ENCODE data around the gene BAIAP2L1. TPM values are rescaled to one million over a fixed set of nuclear protein-coding genes. Genes with fewer than 3 reads are reported as not detected.

The BAIAP2L1 gene
- total and polyA plus RNA-seq, 7 experiments from 2014 or later, result 0.32 to 2.0 (median 0.56) TPM

GRCh38 chr7:98375664-98376063 is 25.2 kb downstream of the BAIAP2L1 start:
- ATAC-seq (no peak), DNase-seq (no peak)
- no peak overlapping the region for H3K27ac ChIP-seq (ENCODE audit: low read depth, low read length)
- H3K27ac Mint-ChIP-seq, result no peak overlapping the region
- no peaks in the 10 kb centered on the region for H3K4me1 Mint-ChIP-seq
- H3K27me3 Mint-ChIP-seq, result no peaks in the 10 kb centered on the region
- H3K4me3 ChIP-seq (ENCODE audit: low read length), result no peak overlapping the region
- ChIA-PET CTCF (no interaction called here), POLR2A (no interaction called here)
- H3K9me3 Mint-ChIP-seq, result peaks cover 0 to 4% (median 0%) of the 10 kb centered on the region in 11 donors
- H3K36me3 ChIP-seq (ENCODE audit: control insufficient read depth in 2 of 3, insufficient read depth in 3 of 3, low read length in 3 of 3), result no peaks in the 10 kb centered on the region
- H3K9me3 ChIP-seq (ENCODE audit: control insufficient read depth in 2 of 3, low read length in 3 of 3), result no peaks in the 10 kb centered on the region
- no peaks in the 10 kb centered on the region for H3K4me1 ChIP-seq (ENCODE audit: control insufficient read depth in 2 of 2, insufficient read depth in 2 of 2, low read length in 2 of 2)
- no peak overlapping the region for H3K4me3 Mint-ChIP-seq
- intact Hi-C loops (cut with micrococcal nuclease), result no loop called here
- no peaks in the 10 kb centered on the region for H3K27me3 ChIP-seq (ENCODE audit: control insufficient read depth in 2 of 2, insufficient read depth in 2 of 2, low read length in 2 of 2)
- H3K36me3 Mint-ChIP-seq, result no peaks in the 10 kb centered on the region

GRCh38 chr7:98374285-98374680 is 26.6 kb downstream of the BAIAP2L1 start:
- CTCF ChIA-PET, result no interaction called here
- Mint-ChIP-seq H3K4me1 (no peaks in the 10 kb centered on the region), H3K27ac (no peak overlapping the region), H3K27me3 (no peaks in the 10 kb centered on the region), H3K9me3 (no peaks in the 10 kb centered on the region), H3K4me3 (no peak overlapping the region), H3K36me3 (no peaks in the 10 kb centered on the region)
- no peaks in the 10 kb centered on the region for H3K4me1 ChIP-seq (ENCODE audit: control insufficient read depth in 2 of 2, insufficient read depth in 2 of 2, low read length in 2 of 2)
- H3K27me3 ChIP-seq (ENCODE audit: control insufficient read depth in 2 of 2, insufficient read depth in 2 of 2, low read length in 2 of 2), result no peaks in the 10 kb centered on the region
- no peaks in the 10 kb centered on the region for H3K36me3 ChIP-seq (ENCODE audit: control insufficient read depth in 2 of 3, insufficient read depth in 3 of 3, low read length in 3 of 3)
- H3K4me3 ChIP-seq (ENCODE audit: low read length), result no peak overlapping the region
- no peaks in the 10 kb centered on the region for H3K9me3 ChIP-seq (ENCODE audit: control insufficient read depth in 2 of 3, low read length in 3 of 3)
- ATAC-seq (no peak), DNase-seq (no peak)
- intact Hi-C loops (cut with micrococcal nuclease), result no loop called here
- POLR2A ChIA-PET, result no interaction called here
- no peak overlapping the region for H3K27ac ChIP-seq (ENCODE audit: low read depth, low read length)

GRCh38 chr7:98372993-98373392 is 27.9 kb downstream of the BAIAP2L1 start:
- Mint-ChIP-seq H3K27me3 (no peaks in the 10 kb centered on the region), H3K9me3 (no peaks in the 10 kb centered on the region), H3K36me3 (no peaks in the 10 kb centered on the region), H3K27ac (no peak overlapping the region), H3K4me1 (no peaks in the 10 kb centered on the region), H3K4me3 (no peak overlapping the region)
- Histone ChIP-seq H3K27ac (ENCODE audit: low read depth, low read length) (no peak overlapping the region), H3K4me3 (ENCODE audit: low read length) (no peak overlapping the region), H3K36me3 (ENCODE audit: control insufficient read depth in 2 of 3, insufficient read depth in 3 of 3, low read length in 3 of 3) (no peaks in the 10 kb centered on the region), H3K27me3 (ENCODE audit: control insufficient read depth in 2 of 2, insufficient read depth in 2 of 2, low read length in 2 of 2) (no peaks in the 10 kb centered on the region), H3K4me1 (ENCODE audit: control insufficient read depth in 2 of 2, insufficient read depth in 2 of 2, low read length in 2 of 2) (no peaks in the 10 kb centered on the region), H3K9me3 (ENCODE audit: control insufficient read depth in 2 of 3, low read length in 3 of 3) (no peaks in the 10 kb centered on the region)
- intact Hi-C loops (cut with micrococcal nuclease), result no loop called here
- DNase-seq (no peak), ATAC-seq (no peak)
- POLR2A ChIA-PET, result no interaction called here
- CTCF ChIA-PET, result interaction anchor here (0.6 kb wide), 1 partner anchor 12 kb away, joined by 4 read pairs; no protein-coding TSS in a partner anchor

- no peaks in the 10 kb centered on the region for H3K27me3 ChIP-seq (ENCODE audit: control insufficient read depth in 2 of 2, insufficient read depth in 2 of 2, low read length in 2 of 2)
- ATAC-seq (no peak), DNase-seq (no peak)
- no peaks in the 10 kb centered on the region for H3K4me1 ChIP-seq (ENCODE audit: control insufficient read depth in 2 of 2, insufficient read depth in 2 of 2, low read length in 2 of 2)
- Mint-ChIP-seq H3K4me3 (no peak overlapping the region), H3K27me3 (peaks cover 0 to 4% (median 0%) of the 10 kb centered on the region in 5 donors), H3K36me3 (no peaks in the 10 kb centered on the region), H3K4me1 (peaks cover 0 to 9% (median 0%) of the 10 kb centered on the region in 7 donors), H3K9me3 (no peaks in the 10 kb centered on the region), H3K27ac (no peak overlapping the region)
- no peaks in the 10 kb centered on the region for H3K36me3 ChIP-seq (ENCODE audit: control insufficient read depth in 2 of 3, insufficient read depth in 3 of 3, low read length in 3 of 3)
- no peak overlapping the region for H3K4me3 ChIP-seq (ENCODE audit: low read length)
- POLR2A ChIA-PET, result no interaction called here
- CTCF ChIA-PET, result no interaction called here
- H3K27ac ChIP-seq (ENCODE audit: low read depth, low read length), result no peak overlapping the region
- intact Hi-C loops (cut with micrococcal nuclease), result no loop called here
- H3K9me3 ChIP-seq (ENCODE audit: control insufficient read depth in 2 of 3, low read length in 3 of 3), result no peaks in the 10 kb centered on the region
Observed at GRCh38 chr7:98369726-98370125, 31.2 kb downstream of the BAIAP2L1 start.

GRCh38 chr7:98368716-98369115 is 32.2 kb downstream of the BAIAP2L1 start:
- DNase-seq, result no peak
- no peaks in the 10 kb centered on the region for H3K9me3 Mint-ChIP-seq
- intact Hi-C loops (cut with micrococcal nuclease), result no loop called here
- H3K27ac Mint-ChIP-seq, result no peak overlapping the region
- ATAC-seq, result no peak
- H3K4me3 Mint-ChIP-seq, result no peak overlapping the region
- peaks cover 0 to 9% (median 0%) of the 10 kb centered on the region in 7 donors for H3K4me1 Mint-ChIP-seq
- Histone ChIP-seq H3K27me3 (ENCODE audit: control insufficient read depth in 2 of 2, insufficient read depth in 2 of 2, low read length in 2 of 2) (no peaks in the 10 kb centered on the region), H3K9me3 (ENCODE audit: control insufficient read depth in 2 of 3, low read length in 3 of 3) (no peaks in the 10 kb centered on the region), H3K27ac (ENCODE audit: low read depth, low read length) (no peak overlapping the region), H3K4me3 (ENCODE audit: low read length) (no peak overlapping the region), H3K36me3 (ENCODE audit: control insufficient read depth in 2 of 3, insufficient read depth in 3 of 3, low read length in 3 of 3) (no peaks in the 10 kb centered on the region), H3K4me1 (ENCODE audit: control insufficient read depth in 2 of 2, insufficient read depth in 2 of 2, low read length in 2 of 2) (no peaks in the 10 kb centered on the region)
- H3K27me3 Mint-ChIP-seq, result peaks cover 0 to 4% (median 0%) of the 10 kb centered on the region in 5 donors
- H3K36me3 Mint-ChIP-seq, result no peaks in the 10 kb centered on the region
- CTCF ChIA-PET, result interaction anchor here (0.6 to 0.7 kb wide), 2 partner anchors 30 to 271 kb away, joined by 3 to 4 read pairs; no protein-coding TSS in a partner anchor
- POLR2A ChIA-PET, result no interaction called here

GRCh38 chr7:98366562-98366938 is 34.3 kb downstream of the BAIAP2L1 start:
- no peaks in the 10 kb centered on the region for H3K36me3 Mint-ChIP-seq
- Histone ChIP-seq H3K4me3 (ENCODE audit: low read length) (no peak overlapping the region), H3K4me1 (ENCODE audit: control insufficient read depth in 2 of 2, insufficient read depth in 2 of 2, low read length in 2 of 2) (no peaks in the 10 kb centered on the region), H3K36me3 (ENCODE audit: control insufficient read depth in 2 of 3, insufficient read depth in 3 of 3, low read length in 3 of 3) (no peaks in the 10 kb centered on the region), H3K9me3 (ENCODE audit: control insufficient read depth in 2 of 3, low read length in 3 of 3) (no peaks in the 10 kb centered on the region), H3K27ac (ENCODE audit: low read depth, low read length) (no peak overlapping the region), H3K27me3 (ENCODE audit: control insufficient read depth in 2 of 2, insufficient read depth in 2 of 2, low read length in 2 of 2) (no peaks in the 10 kb centered on the region)
- intact Hi-C loops (cut with micrococcal nuclease), result no loop called here
- CTCF ChIA-PET, result no interaction called here
- DNase-seq, result no peak
- POLR2A ChIA-PET, result no interaction called here
- peaks cover 0 to 4% (median 0%) of the 10 kb centered on the region in 5 donors for H3K27me3 Mint-ChIP-seq
- H3K27ac Mint-ChIP-seq, result no peak overlapping the region
- peaks cover 0 to 9% (median 0%) of the 10 kb centered on the region in 7 donors for H3K4me1 Mint-ChIP-seq
- ATAC-seq, result no peak
- no peak overlapping the region for H3K4me3 Mint-ChIP-seq
- no peaks in the 10 kb centered on the region for H3K9me3 Mint-ChIP-seq

GRCh38 chr7:98365863-98366561 is 34.9 kb downstream of the BAIAP2L1 start:
- DNase-seq, result no peak
- Histone ChIP-seq H3K4me3 (ENCODE audit: low read length) (no peak overlapping the region), H3K27ac (ENCODE audit: low read depth, low read length) (no peak overlapping the region), H3K36me3 (ENCODE audit: control insufficient read depth in 2 of 3, insufficient read depth in 3 of 3, low read length in 3 of 3) (no peaks in the 10 kb centered on the region), H3K4me1 (ENCODE audit: control insufficient read depth in 2 of 2, insufficient read depth in 2 of 2, low read length in 2 of 2) (no peaks in the 10 kb centered on the region), H3K9me3 (ENCODE audit: control insufficient read depth in 2 of 3, low read length in 3 of 3) (no peaks in the 10 kb centered on the region), H3K27me3 (ENCODE audit: control insufficient read depth in 2 of 2, insufficient read depth in 2 of 2, low read length in 2 of 2) (no peaks in the 10 kb centered on the region)
- Mint-ChIP-seq H3K9me3 (no peaks in the 10 kb centered on the region), H3K4me1 (peaks cover 0 to 9% (median 0%) of the 10 kb centered on the region in 7 donors), H3K27ac (no peak overlapping the region), H3K4me3 (no peak overlapping the region), H3K27me3 (peaks cover 0 to 4% (median 0%) of the 10 kb centered on the region in 5 donors), H3K36me3 (no peaks in the 10 kb centered on the region)
- ChIA-PET POLR2A (no interaction called here), CTCF (no interaction called here)
- intact Hi-C loops (cut with micrococcal nuclease), result no loop called here
- ATAC-seq, result no peak

Measured in naive thymus-derived CD4-positive, alpha-beta T cell (primary cell).